GM19035 (cell line): ENCODE results near the gene SPEG.
"Not testable (repeated sequence)": the region's sequence is repeated elsewhere in the genome, so short reads cannot be mapped to it uniquely, and the experiment has no call there.

Source experiments
- ATAC-seq: cut with Tn5 transposase; IDR thresholded peaks from one replicate; pipeline ENCODE4 v1.9.1; 2021; ENCODE audit not compliant: unreplicated experiment

The SPEG gene

DNA sequence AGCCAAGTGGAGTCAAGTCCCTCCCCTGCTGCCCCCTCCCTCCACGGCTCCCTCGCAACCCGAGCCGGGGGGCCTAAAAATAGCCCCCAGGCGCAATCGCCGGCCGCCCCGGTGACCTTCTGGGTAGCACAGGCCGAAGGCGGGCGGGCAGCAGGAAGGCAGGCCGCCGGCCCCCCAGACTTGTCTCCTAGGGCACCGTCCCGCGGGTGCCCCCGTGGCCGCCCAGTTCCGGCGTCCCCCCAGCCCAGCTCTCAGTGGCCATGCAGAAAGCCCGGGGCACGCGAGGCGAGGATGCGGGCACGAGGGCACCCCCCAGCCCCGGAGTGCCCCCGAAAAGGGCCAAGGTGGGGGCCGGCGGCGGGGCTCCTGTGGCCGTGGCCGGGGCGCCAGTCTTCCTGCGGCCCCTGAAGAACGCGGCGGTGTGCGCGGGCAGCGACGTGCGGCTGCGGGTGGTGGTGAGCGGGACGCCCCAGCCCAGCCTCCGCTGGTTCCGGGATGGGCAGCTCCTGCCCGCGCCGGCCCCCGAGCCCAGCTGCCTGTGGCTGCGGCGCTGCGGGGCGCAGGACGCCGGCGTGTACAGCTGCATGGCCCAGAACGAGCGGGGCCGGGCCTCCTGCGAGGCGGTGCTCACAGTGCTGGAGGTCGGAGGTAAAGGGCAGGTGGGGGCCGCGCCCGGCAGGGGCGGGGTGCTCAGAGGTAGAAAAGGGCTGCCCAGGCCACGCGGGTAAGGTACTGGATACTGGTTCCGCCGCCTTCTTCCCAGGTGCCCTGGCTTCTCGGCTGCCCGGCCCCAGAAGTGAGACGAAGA lies at the start of gene SPEG:
Gene SPEG (plus strand): TSS at position 126 of the 808 bp plus-strand sequence. CDS start 135 bp downstream, at position 261.
- ATAC-seq, result no peak

DNA sequence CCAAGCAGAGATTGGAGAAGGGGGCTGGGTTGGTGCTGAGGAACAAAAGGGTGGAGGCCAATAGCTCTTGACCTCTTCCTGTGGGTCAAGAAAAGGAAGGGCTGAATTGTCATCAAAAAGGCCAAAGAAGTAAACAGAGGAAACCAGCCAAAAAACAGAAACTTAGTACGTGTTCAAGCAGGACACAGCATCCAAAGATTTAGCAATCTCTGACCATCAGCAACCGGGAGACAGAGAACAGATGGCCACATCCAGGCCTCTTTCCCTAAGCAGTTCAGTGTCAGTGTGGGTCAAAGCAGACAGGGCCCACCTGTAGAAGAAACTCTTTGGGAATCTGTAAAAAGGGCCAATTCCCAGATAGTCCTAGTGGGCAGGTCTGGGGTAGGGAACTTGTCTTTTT lies 49.8 kb upstream of the SPEG start:
- no peak for ATAC-seq

DNA sequence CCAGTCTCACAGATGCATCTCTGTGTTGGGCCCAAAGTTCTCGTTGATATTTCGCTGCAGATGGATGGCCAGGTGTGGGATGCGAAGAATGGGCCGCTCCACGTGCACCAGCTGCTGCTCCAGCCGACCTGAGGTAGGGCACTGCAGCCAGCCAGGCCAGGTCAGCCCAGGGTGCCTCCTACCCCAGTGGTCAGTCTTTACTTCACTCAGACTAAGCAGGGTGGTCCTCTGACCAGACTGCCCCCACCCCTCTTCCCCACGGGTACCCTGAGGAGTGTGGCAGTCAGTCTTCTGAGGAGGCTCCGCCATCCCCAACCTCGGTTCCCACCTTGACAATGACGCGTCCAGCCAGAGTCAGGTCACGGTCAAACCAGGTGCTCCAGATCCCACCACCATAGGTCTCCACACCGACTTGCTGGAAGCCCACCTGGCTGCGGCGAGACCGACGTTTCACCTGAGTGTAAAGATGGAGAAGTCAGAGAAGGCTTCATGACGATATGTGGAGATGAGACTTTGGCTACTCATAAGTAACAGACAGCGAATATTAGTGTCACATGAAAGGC lies 48.6 kb upstream of the SPEG start:
- ATAC-seq, result no peak

DNA sequence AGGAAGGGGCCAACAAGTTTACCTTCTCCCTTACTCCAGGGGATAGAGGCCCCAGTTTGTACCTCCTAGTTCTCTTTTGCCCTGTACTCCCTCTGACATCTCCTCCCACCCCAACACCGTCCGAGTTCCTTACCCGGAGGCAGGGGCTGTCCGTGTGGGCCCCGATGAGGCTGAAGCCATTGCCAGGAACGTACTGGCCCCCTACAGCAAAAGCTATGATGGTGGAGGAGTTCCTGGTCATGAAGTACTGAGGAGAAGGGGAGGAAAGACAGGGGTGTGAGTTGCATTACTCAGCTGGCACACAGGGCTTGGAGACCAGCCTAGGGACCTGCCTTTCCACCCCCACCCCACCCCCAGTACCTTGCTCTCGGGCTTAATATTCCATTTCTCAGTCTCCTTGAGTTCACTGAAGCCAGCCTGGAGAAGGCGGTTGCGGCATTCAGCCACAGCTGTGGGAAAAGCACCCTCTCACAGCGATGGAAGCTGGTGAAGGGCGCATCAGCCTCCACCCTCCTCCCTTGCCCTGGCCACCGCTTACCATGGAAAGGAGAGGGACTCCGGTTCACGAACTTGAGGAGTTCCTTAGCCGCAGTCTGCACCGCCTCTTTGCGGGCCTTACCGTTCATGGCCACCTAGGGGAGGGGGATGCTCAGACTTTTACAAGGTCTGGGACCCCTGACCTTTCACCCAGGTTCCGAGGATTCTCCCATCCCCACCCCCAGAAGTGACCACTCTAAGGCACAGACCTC lies 47.9 kb upstream of the SPEG start:
- ATAC-seq, result no peak

DNA sequence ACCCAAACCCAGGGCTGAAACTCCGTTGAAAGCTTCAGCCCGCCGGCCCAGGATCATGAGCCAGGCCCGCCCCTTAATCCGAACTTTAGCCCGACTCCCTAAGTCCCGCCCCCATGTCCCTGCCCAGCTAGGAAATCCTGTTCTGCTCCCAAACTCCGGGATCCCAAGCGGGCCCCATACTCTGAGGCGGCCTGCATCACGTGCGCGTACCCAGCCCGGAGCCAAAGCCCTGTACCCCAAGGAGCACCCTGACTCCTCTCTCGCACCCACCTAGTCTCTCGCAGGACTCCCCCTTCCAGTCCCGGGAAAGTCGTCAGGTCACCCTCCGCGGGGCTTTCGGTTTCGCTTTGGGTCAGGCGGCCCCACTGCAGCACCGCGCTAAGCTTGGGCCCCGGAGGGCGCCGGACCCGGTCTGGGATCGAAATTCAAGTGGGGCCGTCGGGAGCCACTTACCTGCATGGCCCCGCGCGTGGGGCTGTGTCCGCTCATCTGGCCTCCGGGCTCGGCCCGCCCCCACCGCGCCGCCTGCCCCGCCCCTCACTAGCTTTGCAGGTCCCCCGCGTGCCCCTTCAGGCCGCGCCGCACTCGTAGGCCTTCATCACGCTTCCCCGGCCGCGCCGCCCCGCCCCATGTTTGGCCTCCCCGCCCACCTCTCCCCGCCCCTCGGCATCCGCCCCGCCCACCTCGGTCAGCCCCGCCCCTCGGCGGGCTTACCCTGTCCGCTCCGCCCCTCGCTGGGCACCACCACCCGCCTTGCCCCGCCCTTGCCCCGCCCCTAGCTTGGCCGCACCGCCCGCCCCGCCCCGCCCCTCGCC lies 47.1 kb upstream of the SPEG start, which contains the start of gene DNPEP:
Gene DNPEP (minus strand): TSS at position 607 of the 815 bp plus-strand sequence. CDS start 118 bp downstream, at position 489.
- ATAC-seq, result peak; percentile 64

DNA sequence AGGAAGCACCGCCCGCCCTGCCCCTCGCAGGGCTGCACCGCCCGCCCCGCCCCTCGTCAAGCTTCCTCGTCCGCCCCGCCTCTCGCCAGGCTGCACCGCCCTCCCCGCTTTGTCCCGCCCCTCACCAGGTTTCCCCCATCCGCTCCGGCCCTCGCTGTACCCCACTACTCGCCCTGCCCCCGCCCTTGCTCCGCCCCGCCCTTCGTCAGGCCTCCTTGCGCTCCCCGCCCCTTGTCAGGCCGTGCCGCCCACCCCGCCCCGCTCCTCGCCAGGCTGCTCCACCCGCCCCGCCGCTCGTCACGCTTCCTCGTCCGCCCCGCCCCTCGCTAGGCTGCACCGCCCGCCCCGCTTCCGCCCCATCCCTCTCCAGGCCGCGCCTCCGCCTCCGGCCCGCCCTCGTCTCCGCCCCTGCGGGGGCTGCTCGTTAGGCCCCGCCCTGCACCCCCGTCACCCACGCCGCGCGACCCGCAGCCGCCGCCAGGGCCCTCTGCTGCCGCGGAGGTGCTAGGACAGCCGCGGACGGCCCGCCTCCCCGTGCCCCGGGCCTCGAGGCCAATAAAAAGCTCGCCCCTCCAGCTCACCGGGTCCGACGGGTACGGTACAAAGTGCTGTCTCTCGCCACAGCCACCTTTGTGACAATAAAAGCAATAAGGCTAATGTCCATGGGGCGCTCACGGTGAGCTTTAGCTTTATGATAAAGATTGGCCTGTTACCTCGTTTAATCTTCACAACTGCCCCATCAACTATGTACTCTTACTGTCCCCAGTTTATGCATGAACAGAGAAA lies 46.3 kb upstream of the SPEG start:
- peak; percentile 82 for ATAC-seq

DNA sequence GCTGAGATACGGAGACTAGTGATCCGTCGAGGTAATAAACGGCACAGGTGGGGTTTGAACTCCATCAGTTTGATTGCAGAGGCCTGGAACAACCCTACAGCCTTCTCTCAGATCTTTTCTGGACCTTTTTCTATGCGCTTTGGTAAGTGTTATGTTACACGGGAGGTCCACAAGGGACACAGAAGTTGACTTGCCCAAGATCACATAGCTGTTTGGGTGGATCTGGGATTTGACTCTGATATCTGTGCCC lies 45.8 kb upstream of the SPEG start:
- ATAC-seq, result no peak

DNA sequence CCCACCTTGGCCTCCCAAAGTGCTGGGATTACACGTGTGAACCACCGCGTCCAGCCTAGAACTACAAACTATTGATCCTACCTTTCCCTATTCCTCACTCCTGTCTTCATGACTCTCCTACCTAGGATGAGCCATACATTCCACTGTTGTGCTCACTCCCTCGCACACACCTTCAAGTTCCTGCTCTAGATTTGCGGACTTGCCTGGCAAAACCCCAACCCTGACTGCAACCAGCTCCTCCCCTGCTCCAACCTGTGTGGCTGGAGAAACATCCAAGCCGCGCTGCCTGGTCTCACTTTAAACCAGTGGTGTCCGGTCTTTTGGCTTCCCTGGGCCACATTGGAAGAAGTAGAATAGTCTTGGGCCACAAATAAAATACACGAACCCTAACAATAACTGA lies 41.9 kb upstream of the SPEG start:
- no peak for ATAC-seq

DNA sequence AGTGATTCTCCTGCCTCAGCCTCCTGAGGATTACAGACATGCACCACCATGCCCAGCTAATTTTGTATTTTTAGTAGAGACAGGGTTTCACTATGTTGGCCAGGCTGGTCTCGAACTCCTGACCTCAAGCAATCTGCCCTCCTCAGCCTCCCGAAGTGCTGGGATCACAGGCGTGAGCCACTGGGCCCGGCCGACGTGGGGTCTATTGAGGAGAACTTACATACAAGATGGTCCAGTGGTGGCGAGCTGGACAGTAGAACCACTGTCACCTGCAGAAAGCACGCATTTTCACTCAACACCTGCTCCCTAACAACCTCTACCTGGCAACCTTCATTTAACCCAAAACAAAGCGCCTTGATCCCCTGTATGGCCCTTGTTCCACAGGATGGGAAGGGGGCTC lies 39.6 kb upstream of the SPEG start:
- ATAC-seq, result not testable (repeated sequence)

DNA sequence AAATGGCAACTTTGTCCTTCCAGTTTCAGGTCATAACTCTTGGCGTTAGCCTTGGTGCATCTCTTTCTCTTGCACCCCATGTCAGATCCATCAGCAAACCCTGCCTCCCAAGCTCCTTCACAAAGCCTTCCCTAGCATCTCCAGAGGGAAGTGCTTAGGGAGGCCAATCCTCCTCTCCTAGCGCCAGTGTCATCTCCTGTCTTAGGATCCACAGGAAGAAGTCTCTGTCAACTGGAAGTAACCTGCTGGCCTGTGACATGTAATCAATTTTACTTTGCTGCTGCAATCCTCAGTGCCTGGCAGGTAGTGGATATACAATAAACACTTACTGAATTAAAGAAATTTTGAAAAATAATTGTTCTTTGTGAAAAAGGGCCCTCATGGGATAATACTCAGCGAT lies 39.0 kb upstream of the SPEG start:
- no peak for ATAC-seq

DNA sequence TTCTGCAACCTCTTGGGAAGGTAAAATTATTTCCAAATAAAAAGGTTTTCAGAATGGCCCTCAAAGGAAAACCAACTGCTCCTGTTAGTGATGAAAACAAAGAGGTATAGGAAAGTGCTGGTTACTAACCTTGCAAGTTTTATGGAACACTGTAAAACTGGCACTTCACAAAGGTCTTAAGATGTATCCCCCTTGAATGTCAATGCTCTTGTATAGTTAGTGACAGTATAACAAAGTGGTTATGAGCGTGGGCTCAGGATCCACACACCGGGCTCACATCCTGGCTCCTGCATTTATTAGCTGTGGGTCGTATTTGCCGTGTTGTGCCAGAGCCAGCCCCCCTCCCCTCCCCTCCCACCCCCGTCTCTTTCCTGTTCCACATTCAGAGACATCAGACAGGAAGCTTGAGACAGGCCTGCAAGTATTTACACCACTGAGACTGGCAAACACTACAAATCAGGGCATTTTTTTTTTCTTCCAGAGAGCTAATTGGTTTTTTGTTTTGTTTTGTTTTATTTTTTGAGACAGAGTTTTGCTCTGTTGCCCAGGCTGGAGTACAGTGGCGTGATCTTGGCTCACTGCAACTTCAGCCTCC lies 37.7 kb upstream of the SPEG start:
- no peak for ATAC-seq

DNA sequence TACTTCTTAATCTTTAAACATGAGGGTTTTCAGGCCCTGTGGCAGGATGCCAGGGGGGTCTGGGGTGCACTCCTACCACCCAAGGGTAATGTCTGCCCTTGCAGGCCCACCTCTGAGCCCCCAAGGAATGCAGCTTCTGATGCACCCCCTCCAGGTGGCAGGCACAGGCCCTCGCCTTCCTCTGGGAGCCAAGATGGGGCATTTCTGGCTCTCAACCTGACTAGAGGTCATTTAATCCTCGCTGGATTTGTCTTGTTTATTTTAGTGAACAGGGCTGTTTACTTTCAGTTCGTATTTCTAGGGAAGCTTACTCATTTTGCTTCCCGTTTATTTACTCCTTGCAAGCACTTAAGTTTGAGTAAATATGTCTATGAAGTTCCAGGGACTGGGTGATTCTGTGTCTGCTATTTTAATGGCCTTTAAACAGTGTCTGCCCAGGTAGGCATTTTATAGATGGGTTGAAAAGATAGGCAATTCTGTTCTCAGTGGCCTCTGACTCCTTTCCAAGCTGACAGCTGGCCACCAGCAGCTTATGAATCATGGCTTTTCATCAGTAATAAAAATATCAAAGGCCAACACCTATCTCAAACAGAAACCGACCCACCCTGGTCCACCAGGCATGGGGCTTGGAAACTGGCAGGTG lies 35.8 kb upstream of the SPEG start:
- no peak for ATAC-seq

DNA sequence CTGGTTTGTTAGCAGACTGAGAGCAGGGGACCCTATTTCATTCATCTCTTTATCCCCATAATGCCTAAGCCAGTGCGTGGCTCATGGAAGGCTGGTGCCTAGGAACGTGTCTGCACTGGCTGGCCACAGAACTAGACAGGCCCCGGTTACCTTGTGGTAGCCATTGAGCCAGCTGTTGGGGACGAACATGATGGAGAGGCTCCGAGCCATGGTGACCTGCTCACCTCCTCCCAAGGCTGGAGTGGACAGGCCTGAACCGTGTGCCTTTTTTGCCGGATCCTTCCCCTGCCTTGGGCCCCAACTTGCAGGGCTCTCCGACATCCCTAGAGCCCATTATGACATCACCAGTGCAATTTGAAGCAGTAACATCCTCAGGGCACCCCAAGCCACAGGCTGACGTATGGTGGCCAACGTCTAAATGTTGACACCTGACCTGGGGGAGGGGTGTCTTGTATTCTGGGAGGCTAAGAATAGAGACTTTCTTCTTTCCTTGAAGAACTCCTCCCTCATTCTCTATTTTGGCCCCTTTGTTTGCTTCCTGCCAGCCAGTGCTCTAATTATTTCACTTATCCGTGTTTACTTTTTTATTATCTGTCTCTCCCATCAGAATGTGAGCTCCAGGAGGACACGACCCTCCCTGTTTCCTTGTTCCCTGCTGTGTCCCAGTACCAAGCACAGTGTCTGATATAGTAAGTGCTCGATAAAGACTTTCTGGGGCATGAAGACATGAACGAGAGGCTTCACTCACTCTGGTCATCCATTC lies 34.7 kb upstream of the SPEG start:
- no peak for ATAC-seq

DNA sequence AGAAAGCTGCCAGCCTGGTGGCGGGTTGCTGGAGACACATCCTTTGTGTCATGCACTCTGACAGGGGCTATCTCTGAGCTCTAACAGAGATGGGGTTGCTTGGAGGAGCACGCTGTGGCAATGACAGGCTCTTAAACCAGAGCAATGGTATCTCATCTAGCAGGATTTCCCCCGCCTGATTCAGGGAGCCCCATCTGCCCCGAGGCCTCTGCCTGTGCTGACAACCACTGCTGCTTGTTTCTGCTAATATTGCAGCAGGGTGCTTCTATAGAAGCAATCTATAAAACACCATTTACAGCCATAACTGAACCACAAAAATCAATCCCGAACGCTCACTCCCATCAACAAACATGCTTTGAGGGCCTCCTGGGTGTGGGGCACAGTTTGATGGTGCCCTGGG lies 34.1 kb upstream of the SPEG start:
- ATAC-seq, result no peak

DNA sequence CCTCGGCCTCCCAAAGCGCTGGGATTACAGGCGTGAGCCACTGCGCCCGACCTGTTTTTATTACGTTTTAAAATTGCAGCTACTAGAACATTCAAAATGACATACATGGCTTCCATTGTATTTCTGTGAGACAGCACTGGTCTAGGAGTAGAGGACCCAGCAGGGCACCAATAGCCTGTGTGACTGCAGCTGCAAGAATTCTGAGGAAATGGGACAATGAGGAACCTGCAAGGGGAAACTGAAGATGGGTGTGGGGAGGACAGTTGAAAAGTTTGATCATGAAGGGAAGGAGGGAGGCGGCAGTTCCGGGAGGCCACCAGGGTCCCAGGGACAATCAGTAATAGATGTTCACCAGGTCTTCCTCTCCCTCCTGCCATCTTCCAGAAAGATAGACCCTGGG lies 33.0 kb upstream of the SPEG start:
- ATAC-seq, result no peak

DNA sequence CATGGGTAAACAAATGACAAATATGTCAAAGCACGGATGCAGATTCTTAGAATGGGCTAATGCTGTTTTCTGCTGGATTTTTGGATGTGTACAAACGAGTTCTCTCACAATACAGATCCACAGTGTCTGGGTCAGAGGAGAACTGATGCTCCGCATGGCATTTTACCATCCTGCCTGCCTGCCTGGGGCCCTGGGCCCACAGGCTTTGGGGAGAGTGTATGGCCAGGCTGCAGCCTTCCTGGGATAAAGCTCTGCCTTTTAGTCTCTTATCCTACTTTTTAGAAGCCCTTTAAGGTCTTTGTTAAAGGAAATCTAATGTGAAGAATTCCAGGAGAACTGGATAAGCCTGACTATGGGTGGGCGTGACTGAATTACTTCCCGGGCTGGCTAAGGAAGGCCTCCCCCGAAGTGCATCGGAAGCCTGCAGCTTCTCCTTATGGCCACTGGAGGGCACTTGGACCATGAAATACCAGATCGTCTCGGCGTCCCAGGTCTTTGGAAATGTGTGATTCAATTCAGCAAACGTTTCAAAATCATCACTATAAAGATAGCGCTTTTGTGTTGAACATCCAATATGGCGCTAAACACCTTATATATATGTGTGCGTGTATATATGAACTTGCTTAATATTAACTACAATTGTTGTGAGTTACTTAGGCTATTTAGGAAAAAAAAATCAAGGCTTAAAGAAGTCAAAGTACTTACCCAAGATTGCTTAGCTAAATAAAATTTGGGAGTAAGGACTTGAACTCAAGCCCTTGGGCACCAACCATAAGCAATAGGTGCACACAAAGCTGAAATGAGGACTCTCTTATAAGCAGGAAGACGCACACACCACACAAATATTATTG lies 31.8 kb upstream of the SPEG start:
- ATAC-seq, result peak; percentile 77

DNA sequence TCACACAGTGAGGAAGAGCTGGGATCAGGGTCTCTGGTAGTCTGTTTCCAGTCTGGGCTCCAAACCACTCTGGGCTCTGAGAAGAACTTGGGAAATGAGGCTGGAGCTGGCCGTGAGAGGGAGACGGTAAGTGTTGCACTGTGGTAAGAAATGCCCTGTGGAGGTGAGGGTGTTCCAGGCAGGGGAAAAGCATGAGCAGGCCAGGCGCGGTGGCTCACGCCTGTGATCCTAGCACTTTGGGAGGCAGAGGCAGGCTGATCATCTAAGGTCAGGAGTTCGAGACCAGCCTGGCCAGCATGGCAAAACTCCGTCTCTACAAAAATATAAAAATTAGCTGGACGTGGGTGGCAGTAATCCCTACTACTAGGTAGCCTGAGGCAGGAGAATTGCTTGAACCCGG lies 30.8 kb upstream of the SPEG start:
- no peak for ATAC-seq

DNA sequence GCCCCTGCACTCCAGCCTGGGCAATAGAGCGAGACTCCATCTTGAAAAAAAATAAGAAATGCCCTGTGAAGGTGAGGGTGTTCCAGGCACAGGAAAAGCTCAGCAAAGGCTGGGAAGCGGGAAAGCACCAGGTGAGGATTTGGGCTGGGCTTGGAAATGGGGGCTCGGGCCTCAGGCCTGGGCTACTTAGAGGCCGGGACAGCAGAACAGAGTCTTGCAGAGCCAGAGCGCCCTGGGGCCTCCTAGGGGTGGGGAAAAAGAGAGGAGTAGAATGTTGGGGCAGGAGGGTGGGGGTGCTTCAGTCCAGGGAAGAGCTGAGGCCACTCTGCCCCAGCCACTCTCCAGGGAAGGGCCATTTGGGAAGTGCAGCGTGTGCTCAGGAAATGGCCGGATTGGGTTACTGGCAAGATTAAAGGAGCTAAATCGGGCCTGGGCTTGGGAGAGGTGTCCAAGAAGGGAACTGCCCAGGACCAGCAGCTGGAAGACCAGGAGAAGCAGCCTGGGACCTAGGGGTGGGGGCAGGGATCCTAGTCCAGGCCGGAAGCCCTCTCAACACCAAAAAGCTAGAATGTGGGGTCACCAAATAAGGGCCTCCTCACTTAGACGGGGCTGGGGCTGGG lies 30.2 kb upstream of the SPEG start:
- no peak for ATAC-seq
